GM18519 (cell line): Measurements from ENCODE around the gene HOXA10.

Source experiments
- ATAC-seq: cut with Tn5 transposase; IDR thresholded peaks from one replicate; pipeline ENCODE4 v1.9.1; 2021; ENCODE audit warnings: mild to moderate bottlenecking, moderate library complexity; ENCODE audit not compliant: unreplicated experiment, low FRiP score

HOXA10 gene

DNA sequence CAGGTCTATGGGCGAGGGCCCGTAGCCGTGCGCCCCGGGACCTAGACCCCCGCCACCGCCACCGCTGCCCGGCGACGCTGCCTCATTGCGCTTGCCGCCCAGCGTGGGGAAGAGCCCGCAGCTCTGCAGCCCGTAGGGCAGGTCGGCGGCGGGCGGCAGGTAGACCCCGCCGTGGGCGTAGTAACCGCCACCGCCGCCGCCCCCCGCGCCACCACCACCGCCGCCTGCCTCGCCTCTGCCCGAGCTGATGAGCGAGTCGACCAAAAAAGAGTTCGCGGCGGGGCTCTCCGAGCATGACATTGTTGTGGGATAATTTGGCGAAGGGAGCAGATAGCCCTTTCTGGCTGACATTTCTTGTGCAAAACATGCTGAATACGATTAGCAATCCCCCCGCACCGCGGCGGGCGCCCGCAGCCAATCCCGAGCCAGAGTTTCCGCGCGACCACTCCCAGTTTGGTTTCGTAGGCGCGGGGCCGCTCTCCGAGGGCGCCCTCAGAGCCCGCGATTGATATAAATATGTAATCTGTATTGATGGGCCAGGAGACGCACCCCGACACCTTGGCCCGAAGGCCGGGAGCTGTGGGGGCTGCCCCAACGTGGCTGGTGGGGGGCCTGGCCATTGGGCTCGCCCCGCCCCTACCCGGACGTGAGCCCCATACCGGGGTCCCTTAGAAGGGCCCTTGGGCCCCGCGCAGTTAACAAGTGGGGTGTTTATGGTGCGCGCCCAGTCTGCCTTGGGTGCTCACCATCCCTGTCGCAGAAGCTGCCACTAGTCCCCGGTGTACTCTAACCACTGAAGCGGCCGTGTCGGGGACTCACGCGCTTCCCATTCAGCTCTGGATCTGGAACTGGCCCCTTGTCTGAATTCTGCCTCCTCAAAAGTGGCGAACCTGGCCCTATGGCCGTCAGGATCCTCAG is at the start of gene HOXA10:
Gene HOXA10, minus strand, starts transcription at position 365 of the 918 bp plus-strand sequence. Its CDS starts 14 bp downstream, at position 351.
- no peak for ATAC-seq

DNA sequence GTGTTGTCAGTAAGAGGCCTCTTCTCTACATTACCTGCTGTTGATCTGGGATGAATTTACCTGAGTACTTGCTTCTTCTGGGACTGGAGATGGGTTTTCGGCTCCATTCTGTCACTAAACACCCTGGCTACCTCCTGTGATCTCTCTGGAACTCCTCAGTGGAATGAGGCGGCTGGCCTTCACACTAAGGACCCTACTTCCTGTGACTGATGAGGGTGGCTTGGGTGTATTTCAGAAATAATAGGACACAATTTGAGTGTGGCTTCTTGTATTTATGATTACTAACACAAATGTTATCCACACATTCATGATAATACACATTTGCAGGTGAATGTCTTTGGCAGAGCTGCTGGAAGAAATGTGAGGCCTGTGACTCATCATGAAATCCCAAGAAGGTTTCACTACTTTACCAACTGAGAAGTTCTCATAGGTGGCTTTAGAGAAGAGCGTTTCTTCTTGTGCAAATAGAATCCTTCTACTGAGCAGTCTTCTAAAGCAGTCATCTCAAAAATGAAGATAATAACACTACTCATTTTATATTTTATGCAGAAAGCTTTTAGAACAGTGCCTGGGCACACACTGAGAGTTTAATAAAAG is 47.2 kb upstream of the HOXA10 start:
- ATAC-seq: no peak

DNA sequence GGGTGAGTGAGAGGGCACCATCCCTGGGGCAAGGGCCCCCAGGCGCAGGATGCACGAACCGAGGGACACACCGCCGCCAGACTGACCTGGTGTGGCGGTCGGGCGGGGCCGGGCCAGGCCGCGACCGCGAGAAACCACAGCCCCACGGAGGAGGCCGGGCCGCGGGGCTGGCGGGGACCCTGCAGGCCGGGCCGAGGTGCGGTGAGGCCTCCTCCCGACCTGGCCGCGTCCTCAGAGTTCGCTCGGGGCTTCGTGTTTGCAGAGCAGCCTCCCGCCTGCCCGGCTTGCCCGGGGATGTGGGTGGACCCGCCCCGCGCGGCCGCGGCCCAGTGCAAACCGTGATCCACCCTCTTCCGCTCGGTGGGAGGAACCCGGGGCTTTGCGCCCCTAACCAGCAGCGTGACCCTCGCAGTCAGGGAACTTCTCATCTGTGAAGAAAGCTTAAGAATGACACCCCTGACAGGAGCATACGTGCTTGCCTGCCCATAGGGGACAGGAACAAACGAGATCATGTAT is 46.4 kb upstream of the HOXA10 start:
- ATAC-seq: no peak

DNA sequence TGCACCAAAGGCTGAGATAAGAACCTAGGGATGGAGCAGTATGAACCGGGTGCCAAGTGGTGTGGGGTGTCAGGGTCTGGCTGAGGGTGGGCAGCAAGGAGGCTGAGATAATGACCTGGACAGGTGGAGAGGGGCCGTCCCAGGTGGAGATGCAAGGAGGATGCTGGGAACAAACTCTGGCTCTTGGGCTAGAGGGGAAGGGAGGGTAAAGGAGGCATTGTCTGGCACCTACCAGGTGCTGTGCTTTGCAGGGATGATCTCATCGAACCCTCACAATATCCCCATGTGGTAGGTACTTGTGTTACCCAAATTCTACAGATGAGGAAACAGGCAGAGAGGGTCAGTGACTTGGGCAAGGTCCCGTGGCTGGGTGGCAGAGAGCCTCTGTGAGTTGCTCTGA is 45.7 kb upstream of the HOXA10 start:
- ATAC-seq: no peak

DNA sequence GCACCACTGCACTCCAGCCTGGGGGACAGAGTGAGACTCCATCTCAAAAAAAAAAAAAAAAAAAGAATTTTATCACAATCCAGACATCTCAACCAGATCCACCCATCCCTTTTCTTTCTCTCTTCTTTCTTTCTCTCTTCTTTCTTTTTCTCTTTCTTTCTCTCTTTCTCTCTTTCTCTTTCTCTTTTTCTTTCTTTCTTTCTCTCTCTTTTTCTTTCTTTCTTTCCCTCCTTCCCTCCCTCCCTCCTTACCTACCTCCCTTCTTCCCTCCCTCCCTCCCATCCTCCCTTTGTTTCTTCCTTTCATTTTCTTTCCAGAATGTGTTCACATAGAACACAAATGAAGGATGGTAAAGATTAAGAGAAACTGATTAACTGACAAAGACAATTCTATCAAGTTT is 43.8 kb upstream of the HOXA10 start:
- no peak for ATAC-seq

DNA sequence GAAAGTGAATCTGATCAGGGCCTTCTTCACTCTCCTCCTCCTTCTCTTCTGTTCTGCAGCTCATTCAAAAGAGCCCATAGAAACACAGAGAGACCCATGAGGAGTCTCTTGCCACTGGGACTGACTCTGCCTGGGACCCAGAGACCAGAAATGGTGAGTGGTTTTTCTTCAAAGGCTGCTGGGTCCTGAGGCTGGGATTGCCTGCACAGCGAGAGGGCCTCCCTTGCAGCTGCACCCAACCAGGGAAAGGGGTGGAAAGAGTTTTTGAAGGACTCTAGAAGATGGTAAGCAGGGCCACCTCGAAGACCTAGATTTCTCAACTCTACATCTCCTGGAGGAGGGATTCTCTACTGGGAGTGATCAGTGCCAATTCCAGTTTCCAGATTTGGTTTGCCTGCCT is 41.2 kb upstream of the HOXA10 start:
- no peak for ATAC-seq

DNA sequence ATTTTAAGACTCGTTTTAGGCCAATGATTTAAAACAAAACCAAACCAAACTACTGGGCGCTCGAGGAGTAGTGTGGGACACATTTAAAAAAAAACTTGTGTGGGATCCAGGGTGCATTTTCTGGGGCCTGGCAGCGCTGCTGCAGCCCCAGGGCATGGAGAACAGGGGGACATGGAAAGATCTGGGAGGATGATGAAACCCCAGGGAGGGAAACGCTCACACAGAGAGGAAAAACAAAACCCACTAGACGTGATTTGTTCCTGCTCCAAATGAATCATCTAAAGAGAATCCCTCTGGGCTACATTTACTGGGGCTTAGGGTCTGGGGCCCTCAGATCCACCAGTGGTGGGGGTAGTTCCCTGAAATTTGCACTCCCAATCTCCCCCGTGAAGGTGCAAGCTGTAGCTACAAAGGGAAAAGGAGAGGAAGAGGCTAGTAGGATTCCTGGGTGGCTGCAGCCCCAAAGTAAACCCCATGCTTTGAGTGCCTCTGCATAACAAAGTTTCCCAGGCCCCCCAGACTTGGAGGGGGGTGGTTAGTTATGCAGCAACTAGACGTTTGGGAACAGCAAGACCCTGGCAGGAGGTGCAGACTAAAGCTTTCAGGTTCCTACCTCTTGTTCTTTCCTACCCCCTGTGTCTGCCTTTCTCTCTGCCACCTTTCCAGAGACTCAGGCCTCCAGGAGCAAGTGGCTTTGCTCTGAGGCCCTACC is 40.3 kb upstream of the HOXA10 start:
- no peak for ATAC-seq

DNA sequence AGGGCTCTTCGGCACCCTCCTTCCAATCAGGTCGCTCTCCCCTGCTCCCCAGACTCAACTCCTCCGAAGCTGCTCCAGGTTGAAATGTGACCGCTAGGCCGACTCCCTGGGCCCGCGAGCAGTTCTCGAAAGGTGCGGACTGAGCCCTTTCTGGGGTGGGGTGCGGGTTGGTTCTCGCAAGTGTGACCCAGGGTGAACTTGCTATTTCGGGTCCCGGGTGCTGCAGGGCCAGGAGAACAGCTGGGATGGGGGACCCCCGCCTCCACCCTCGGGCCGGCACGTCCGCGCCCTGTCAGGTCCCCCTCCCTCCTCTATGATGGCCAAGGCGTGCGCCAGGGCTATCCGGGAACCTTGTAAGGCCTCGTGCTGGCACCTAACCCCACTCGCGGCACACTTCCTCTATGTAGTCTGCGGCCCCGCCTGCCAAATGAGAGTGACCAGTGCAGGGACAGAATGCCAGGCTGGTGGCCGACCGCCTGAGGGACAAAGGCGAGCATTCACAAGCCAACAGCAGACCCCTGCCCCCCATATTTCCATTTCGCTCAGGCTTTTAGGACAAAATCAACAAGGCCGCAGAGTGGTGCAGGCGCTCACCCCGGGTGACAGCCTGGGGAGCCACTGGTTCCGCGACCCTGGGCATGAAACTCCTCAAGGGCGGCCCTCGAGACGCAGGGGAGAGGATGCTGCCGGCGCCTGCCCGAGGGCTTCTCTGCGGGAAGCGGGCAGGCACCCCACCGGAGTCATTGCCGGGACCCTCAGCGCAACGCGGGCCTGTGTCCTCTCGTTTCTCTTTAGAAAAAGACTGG is 39.5 kb upstream of the HOXA10 start:
- no peak for ATAC-seq

DNA sequence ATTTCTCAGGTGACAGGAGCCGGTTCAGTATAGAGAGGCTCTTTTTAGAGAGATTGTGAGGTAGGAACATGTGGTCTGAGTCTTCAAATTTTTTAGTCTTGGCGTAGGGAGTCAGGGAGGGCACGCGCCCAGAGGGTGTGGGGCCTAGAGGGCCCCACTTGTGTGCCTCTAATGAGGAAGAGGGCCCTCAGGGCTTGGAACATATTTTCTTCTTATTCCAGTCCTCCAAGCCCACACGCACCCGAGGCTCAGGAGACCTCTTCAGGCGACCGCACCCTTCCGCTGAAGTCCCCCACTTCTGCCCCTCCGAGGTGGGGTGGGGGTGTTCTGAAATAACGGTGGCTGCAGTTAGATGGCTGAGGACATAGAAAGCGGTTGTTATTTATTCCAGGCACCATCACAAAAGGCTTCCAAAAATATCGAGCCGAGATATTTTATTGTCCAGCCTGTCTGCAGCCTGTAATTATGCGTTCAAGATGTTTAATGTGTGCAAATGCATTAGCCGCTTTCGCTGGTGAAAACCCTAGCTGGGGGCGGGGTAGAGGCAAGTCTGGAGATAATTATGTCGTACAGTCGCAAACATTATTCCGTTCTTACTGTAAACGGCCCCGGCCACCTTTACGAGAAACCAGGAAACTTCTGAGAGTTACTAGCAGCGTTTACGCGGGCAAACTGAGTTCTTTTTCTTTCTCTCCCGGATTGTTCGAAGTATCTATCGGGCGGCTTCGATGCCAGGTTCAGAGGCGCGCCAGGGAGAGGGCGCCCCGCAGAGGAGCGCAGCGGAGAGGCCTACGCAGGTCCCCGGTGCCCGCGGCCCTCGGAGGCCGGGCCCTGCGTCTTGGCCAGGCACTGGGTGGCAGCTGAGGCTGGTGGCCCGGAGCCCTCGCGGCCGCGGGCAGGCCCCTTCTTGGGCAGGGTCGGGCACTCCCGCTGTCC is 38.6 kb upstream of the HOXA10 start:
- no peak for ATAC-seq

DNA sequence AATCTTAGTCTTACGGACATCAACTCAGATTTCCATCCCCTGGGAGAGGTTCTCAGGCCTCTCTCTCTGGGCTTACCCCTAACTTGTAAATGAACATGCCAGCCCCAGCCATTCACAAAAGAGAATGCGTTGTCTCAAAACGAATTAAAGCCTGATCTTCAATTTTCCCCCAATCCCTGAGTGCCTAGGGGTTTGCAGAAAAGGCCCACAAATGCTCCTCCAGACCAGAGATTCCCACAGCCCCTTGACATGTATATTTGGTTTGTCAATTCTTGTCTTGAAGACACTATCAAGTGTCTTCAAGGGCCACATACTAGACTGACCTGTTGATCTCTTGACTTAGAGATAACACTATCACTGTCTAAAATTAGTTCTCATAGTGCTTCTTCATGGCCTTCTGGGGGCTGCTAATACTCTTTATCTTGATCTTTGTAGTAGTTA is 37.7 kb upstream of the HOXA10 start:
- ATAC-seq: no peak

DNA sequence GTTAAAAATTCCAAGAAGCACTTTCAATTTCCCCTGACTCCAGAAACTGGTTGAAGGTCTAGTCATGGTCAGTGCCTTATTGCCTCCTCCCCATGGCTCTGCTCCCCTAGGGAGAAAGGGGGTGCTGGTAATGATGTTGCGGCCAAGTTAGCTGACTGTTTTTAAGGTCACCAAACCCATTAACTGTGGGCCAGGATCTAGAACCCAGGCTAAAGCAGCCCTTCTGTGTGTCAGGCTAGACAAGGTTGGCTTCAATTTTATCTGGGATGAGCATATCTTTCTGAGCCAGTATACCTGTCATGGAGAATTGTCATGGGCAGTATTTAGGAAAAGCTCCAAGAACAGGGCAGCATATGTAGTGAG is 36.9 kb upstream of the HOXA10 start:
- no peak for ATAC-seq

DNA sequence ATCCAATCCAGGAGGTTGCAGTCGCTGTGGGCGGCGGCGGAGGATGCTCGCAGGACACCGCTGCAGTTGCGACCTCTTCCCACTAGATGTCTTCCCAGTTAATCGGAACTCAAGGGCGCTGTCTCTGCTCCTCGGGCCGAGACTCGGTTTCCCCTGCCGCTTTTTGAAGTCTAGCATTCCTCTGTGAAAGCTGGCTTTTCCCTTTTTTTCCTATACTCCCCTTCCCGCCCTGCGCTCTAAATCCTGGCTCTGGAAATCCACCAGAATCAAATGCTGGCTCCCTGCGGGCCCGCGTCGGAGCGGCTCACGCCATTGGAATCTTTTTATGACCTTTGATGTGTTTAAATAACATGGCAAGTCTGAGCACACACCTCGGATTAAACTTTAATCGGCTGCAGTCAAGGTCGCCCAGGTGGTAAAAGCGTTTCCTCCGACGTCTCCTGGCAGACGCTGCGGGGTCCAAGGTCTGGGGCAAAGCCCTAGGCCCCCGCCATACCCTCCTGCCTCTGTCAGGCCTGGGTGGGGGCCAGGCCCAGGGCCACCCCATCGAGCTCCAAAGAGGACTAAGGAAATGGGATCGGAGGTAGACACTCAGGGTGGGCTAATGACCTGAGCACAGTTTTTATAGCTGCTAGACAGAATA is 36.4 kb upstream of the HOXA10 start:
- ATAC-seq: no peak

DNA sequence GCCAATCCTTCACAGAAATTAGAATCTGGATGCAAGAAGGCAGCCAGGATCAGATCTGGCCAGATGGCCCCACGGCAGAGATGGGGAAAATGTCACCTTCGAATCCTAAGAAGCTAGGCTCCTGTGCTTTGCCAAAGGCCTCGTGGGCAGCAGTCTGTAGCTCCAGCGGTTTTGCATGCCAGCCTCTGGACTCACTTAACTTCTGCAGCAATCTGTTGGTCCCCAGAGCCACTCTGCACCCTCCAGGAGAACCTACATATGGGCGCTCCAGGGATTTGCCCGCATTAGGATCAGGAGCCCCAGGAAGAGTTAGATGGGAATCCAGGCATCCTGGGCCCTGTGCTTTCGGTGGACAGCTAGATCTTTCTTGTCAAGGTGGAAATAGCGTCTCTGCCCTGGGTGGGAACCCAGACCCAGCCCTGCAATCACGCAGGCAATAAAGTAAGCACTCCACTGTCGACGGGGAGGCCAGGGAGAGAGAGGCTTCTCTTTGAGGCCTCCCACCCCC is 35.9 kb upstream of the HOXA10 start:
- ATAC-seq: no peak

DNA sequence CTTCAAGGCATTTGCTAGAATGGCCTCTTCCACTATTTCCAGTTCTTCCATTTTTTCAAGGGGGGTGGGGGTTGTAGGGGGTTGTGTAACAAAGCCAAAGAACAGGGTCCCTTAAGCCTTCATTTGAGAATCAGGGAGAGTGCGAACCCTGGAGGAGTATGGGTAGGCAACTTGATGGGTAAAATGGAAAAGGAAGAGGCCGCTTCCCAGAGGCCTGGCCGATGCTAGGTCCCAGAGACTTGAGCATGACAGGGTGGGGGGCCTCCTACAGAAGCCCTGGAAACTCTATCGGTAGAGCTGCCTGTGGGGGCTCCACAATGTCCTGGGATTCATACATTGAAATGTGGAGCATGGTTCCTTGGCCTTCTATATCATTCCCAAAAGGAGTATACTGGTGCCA is 34.9 kb upstream of the HOXA10 start:
- ATAC-seq: no peak

DNA sequence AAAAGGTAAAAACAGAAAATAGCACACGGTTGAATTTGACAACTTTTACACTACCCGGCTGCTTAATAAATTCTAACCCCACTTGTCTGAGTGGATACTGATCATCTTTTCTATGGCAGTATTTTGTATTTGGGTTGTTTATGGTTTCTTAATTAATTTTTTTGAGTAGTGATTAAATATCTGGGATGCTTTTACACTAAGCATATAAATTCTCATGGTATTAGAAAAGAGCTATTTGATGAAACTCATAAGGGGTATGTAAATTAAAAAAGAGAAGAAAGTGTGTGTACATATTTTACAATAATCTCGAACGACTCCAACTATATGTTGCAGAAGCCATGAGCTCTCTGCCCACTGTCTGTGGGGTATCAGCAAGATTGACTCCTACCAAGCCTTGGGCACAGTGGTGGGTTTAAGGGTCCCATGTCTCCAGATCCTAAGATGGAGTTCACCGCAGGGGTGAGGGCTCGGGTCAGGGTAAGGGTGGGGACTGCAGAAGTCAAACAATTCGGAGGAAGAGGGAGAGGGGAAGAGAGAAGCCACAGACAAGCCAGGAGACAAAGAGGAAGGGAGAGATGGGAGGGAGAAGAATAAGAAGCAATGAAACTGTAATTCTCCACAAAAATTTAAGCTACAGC is 33.3 kb upstream of the HOXA10 start:
- no peak for ATAC-seq

DNA sequence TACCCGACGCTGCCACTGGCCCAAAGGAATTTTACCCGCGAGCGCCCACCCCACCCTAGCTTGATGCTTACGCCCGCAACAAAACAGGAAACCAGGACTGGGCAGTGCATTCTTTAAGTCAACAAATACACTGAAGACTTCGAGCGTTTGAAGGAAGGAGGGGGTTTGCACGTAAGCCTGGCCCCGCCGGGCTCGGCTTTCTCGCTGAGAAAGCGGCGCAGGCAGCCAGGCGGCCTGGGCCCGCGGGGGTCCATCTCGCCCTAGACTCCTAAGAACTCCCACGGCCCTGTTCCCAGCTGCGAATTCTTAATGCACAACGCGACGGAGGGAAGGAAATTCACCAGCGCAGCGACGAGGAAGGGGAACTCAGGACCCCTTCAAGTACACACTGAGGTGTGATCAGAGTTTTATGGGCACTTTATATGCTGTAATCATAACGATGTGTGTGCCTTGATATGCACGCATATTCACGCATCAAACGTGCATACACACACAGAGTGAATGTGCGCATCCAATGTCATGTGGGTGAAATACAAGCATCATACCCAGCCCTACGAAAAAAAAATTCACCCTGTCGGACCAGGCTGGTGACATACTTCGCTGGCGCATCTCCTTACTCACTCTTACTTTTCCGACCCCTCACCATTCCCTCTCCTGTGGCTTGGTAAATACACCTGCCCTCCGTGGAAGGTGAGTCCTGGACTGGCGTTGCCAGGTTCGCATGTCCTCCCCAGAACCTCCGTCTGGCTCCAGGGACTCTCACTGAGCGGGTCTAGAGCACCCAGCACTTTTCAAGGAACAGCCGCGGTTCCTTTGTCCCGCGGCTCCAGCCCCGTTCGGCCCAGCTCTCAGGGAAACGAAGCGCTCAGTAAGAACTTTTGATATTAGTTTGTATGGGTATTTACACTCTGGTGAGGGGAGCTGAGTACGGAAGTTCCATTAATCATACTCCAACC is 31.5 kb upstream of the HOXA10 start:
- no peak for ATAC-seq

DNA sequence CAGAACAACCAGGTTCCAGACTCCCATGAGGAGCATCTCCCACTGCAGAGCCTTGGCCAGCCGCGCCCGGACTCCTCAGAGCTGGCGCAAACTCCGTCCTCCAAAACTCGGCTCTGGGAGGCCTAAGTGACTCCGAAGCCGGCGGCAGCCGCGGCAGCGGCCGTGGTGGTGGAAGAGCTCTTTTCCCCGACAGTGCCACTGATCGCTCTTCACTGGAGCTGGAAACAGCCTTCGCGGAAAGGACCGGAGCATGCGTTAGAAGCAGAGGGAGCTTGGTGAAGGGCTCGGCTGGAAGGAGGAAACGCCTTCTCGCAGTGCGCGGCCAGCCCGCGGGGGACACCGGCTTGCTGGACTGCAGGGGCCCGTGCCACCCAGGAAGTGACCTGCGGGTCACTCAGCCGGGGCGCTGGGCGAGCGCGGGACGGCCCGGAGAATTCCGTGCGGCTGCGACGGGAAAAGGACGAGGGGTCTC is 30.8 kb upstream of the HOXA10 start:
- no peak for ATAC-seq
